HepG2 (cell line): ENCODE data around the gene PPP2R2C. TPM values are rescaled to one million over a fixed set of nuclear protein-coding genes. Genes with fewer than 3 reads are reported as not detected.

ENCODE experiments used
- ATAC-seq: fragments of 200-7000 bp; cut with Tn5 transposase; 3 replicates; pipeline ENCODE4 v1.9.1; 2020; ENCODE audit warnings: mild to moderate bottlenecking, moderate library complexity
- BruUV-seq: library from RNA; stranded (reverse); fragments of 400-500 nt; replicated peaks from 2 replicates; lab custom pipeline; 2021; lab: Mats Ljungman, UMichigan
- CTCF ChIA-PET: fragments of 300-600 bp; formaldehyde crosslinking; extraction: SDS; loops from one replicate; lab custom pipeline; 2021; ENCODE audit warnings: low total read pairs, inconsistent platforms, low intra/inter-chr PET ratio; lab: Yijun Ruan, JAX
- POLR2A ChIA-PET: fragments of 350-600 bp; sonication (Branson Sonifier 250); formaldehyde crosslinking; loops from one replicate; lab custom pipeline; 2020; ENCODE audit warnings: antibody characterized with exemption, inconsistent platforms; lab: Yijun Ruan, JAX
- DNase-seq: peaks from one replicate; pipeline ENCODE4 v3.0.0-alpha.2; 2015; ENCODE audit warnings: low spot score
- FAIRE-seq: peaks from 3 replicates; lab custom pipeline; 2011; peaks lifted over from hg19 to GRCh38; lab: Jason Lieb, UNC
- H2AFZ ChIP-seq: one replicate; pipeline ENCODE4 v1.6.1; 2011; ENCODE audit warnings: low read length, inconsistent platforms
- H3K27ac ChIP-seq: fragments of 300-600 bp; 3 replicates; pipeline ENCODE4 v1.8.0; 2011; ENCODE audit warnings: mixed run types, mild to moderate bottlenecking, mixed read lengths, low read length, inconsistent platforms; ENCODE audit not compliant: insufficient read depth; ENCODE audit errors: extremely low read length
- H3K27me3 ChIP-seq, 2 experiments: fragments of 200-600 bp in 1 of 2; 2 replicates in 1 of 2; 3 replicates in 1 of 2; pipeline versions ENCODE4 v1.6.0 to v1.8.0; 2011; ENCODE audit warnings: low read length in 2 of 2, mild to moderate bottlenecking in 2 of 2, moderate library complexity in 2 of 2, inconsistent platforms in 1 of 2; ENCODE audit not compliant: insufficient read depth in 2 of 2, control insufficient read depth in 1 of 2
- H3K36me3 ChIP-seq, 2 experiments: fragments of 200-600 bp in 1 of 2; replicated peaks in 1 of 2; 2 replicates in 1 of 2; 3 replicates in 1 of 2; pipeline versions ENCODE4 v1.5.1 to v1.8.0; 2011; ENCODE audit warnings: low read length in 2 of 2, inconsistent platforms in 1 of 2; ENCODE audit not compliant: insufficient read depth in 2 of 2, control insufficient read depth in 1 of 2
- H3K4me1 ChIP-seq: 2 replicates; pipeline ENCODE4 v1.5.1; 2012; ENCODE audit warnings: low read length, inconsistent platforms; ENCODE audit not compliant: insufficient read depth
- H3K4me2 ChIP-seq: 2 replicates; pipeline ENCODE4 v1.6.0; 2011; ENCODE audit warnings: low read depth, low read length, inconsistent platforms
- H3K4me3 ChIP-seq, 3 experiments: fragments of 200-600 bp in 1 of 3; sonication (generic), shearing (Covaris generic) in 1 of 3; replicated peaks in 1 of 3; 2 replicates each; pipeline ENCODE4 v1.5.1; 2011 to 2016; ENCODE audit warnings: low read length in 3 of 3, inconsistent platforms in 2 of 3, low read depth in 2 of 3, mild to moderate bottlenecking in 2 of 3, control low read depth in 1 of 3, mixed read lengths in 1 of 3; ENCODE audit not compliant: insufficient read depth in 1 of 3
- H3K79me2 ChIP-seq: one replicate; pipeline ENCODE4 v1.6.1; 2011; ENCODE audit warnings: low read length, inconsistent platforms; ENCODE audit not compliant: insufficient read depth
- H3K9ac ChIP-seq: 2 replicates; pipeline ENCODE4 v1.6.0; 2011; ENCODE audit warnings: mild to moderate bottlenecking, low read depth, low read length, inconsistent platforms; ENCODE audit not compliant: insufficient read depth
- H3K9me3 ChIP-seq: 2 replicates; pipeline ENCODE4 v1.5.1; 2012; ENCODE audit warnings: mild to moderate bottlenecking, low read length
- H4K20me1 ChIP-seq: 2 replicates; pipeline ENCODE4 v1.6.0; 2011; ENCODE audit warnings: inconsistent platforms, mild to moderate bottlenecking, low read length, moderate library complexity; ENCODE audit not compliant: insufficient read depth
- ATF1 ChIP-seq: IDR thresholded peaks from 2 replicates; pipeline ENCODE4 v1.6.1; 2016; ENCODE audit warnings: mild to moderate bottlenecking, control low read depth
- BATF2 ChIP-seq: sonication (generic); formaldehyde crosslinking; IDR thresholded peaks from 2 replicates; pipeline ENCODE4 v1.8.0; 2022; ENCODE audit warnings: mild to moderate bottlenecking, missing genetic modification reagents, moderate library complexity
- BCL3 ChIP-seq: sonication (generic); formaldehyde crosslinking; IDR thresholded peaks from 2 replicates; pipeline ENCODE4 v1.5.1; 2020; ENCODE audit warnings: mild to moderate bottlenecking, missing genetic modification reagents, moderate library complexity
- FLYWCH1 ChIP-seq: sonication (generic); formaldehyde crosslinking; IDR thresholded peaks from 2 replicates; pipeline ENCODE4 v1.8.1; 2023; ENCODE audit warnings: mild to moderate bottlenecking, missing genetic modification reagents
- FOXA3 ChIP-seq: IDR thresholded peaks from 2 replicates; pipeline ENCODE4 v1.6.1; 2016; ENCODE audit warnings: missing genetic modification reagents, missing compliant biosample characterization
- GABPA ChIP-seq, 2 experiments: IDR thresholded peaks; 2 replicates each; pipeline ENCODE4 v1.6.1; 2011 to 2016; ENCODE audit warnings: low read depth in 2 of 2, low read length in 1 of 2, missing biosample characterization in 1 of 2, missing genetic modification characterization in 1 of 2
- HDAC6 ChIP-seq: fragments of 200-600 bp; sonication (generic); IDR thresholded peaks from 2 replicates; pipeline ENCODE4 v1.7.0; 2017; ENCODE audit warnings: mild to moderate bottlenecking, antibody characterized with exemption, low read length, low read depth
- MXD4 ChIP-seq: IDR thresholded peaks from 2 replicates; pipeline ENCODE4 v1.6.1; 2016; ENCODE audit warnings: mild to moderate bottlenecking, missing biosample characterization, missing genetic modification reagents
- NFE2 ChIP-seq: sonication (generic); formaldehyde crosslinking; IDR thresholded peaks from 2 replicates; pipeline ENCODE4 v1.4.0; 2020; ENCODE audit warnings: missing genetic modification reagents
- PAX8 ChIP-seq: sonication (generic); formaldehyde crosslinking; IDR thresholded peaks from 2 replicates; pipeline ENCODE4 v1.8.0; 2022; ENCODE audit warnings: mild to moderate bottlenecking, missing genetic modification reagents, borderline replicate concordance
- PPARG ChIP-seq: conservative IDR thresholded peaks from 2 replicates; pipeline ENCODE4 v1.6.1; 2016; ENCODE audit warnings: missing biosample characterization, missing genetic modification reagents
- ZNF660 ChIP-seq: sonication (generic); formaldehyde crosslinking; IDR thresholded peaks from 2 replicates; pipeline ENCODE4 v1.5.1; 2020; ENCODE audit warnings: mild to moderate bottlenecking, low read depth, missing genetic modification reagents, borderline replicate concordance
- ZNF75D ChIP-seq: sonication (generic); formaldehyde crosslinking; IDR thresholded peaks from 2 replicates; pipeline ENCODE4 v1.8.1; 2023; ENCODE audit warnings: missing genetic modification reagents, mild to moderate bottlenecking, borderline replicate concordance
- WGBS: methylation state at CpG from one replicate; pipeline ENCODE4 v1.1.6; 2017; ENCODE audit warnings: low lambda C conversion rate; 5-methylcytosine and 5-hydroxymethylcytosine counted together
- in situ Hi-C: cut with HindIII; loops from 2 replicates; pipeline ENCODE4 v1.10.0; 2017; ENCODE audit warnings: low pct_unique_long_range_greater_than_20kb; ENCODE audit not compliant: extremely low pct_ligation_motif_present
- intact Hi-C: fragments of 100-400 bp; cut with micrococcal nuclease; formaldehyde crosslinking; loops from one replicate; pipeline ENCODE4 v1.10.0; 2022; ENCODE audit not compliant: unreplicated experiment
- polyA plus RNA-seq, 8 experiments: library from polyadenylated mRNA; depleted of rRNA in 3 of 8; stranded (reverse) in 7 of 8; unstranded in 1 of 8; fragments of >200 nt; fragmentation: Illumina TruSeq in 4 of 8; extraction: Trizol in 4 of 8; gene quantifications; 2 replicates each; pipeline versions ENCODE4 v1.2.1 to v1.2.3, GENCODE V29; 2011 to 2016; ENCODE audit warnings: low read depth in 4 of 8, missing spikeins in 1 of 8, mixed read lengths in 1 of 8; ENCODE audit not compliant: insufficient read depth in 1 of 8
- total RNA-seq, 5 experiments: library from RNA; depleted of rRNA; stranded (reverse); fragments of >200 nt; fragmentation: Illumina TruSeq; extraction: Trizol; gene quantifications; 2 replicates each; pipeline ENCODE4 v1.2.3, GENCODE V29; 2016; ENCODE audit warnings: low read depth in 1 of 5

PPP2R2C gene
- total and polyA plus RNA-seq, 2 of the 13 experiments (the other 11 are each of a cell fraction or from before 2014, with no cell fraction given) = 0.60 to 8.6 TPM

- CTCF ChIA-PET = no interaction called here
- Histone ChIP-seq H3K4me2 (no peak overlapping the region), H3K4me3 (no peak overlapping the region), H2AFZ (no peak overlapping the region)
- 5% methylated on average over 3 of the region's 5 CpGs for WGBS
- no peak for TF ChIP-seq BATF2 (CRISPR knock-in tag)
- no peak for TF ChIP-seq NFE2
- TF ChIP-seq GABPA (IDR thresholded peaks at IDR 0.05; ENCODE audit: low read depth, low read length) = no peak
- no peak for TF ChIP-seq GABPA (CRISPR knock-in tag; IDR thresholded peaks at IDR 0.05; ENCODE audit: low read depth)
- no peak for TF ChIP-seq HDAC6
- no peak for TF ChIP-seq BCL3 (CRISPR knock-in tag)
- no peak for TF ChIP-seq FOXA3
- no peak for TF ChIP-seq ATF1 (CRISPR knock-in tag)
- TF ChIP-seq ZNF660 (CRISPR knock-in tag) = no peak
- TF ChIP-seq PAX8 = no peak
- TF ChIP-seq ZNF75D (CRISPR knock-in tag) = no peak
- no peak for TF ChIP-seq PPARG
- TF ChIP-seq FLYWCH1 (CRISPR knock-in tag) = no peak
- TF ChIP-seq MXD4 = no peak
- TF ChIP-seq, all 625 proteins: peak for 0
- intact Hi-C loops (no loop called here), in situ Hi-C loops (no loop called here)
- no peak for DNase-seq
- Histone ChIP-seq H3K36me3 (no peaks in the 10 kb centered on the region), H3K9me3 (no peaks in the 10 kb centered on the region), H3K27ac (no peak overlapping the region), H3K9ac (no peak overlapping the region), H3K27me3 (peaks cover 11 to 84% of the 10 kb centered on the region in 2 experiments), H4K20me1 (no peaks in the 10 kb centered on the region), H3K4me1 (no peaks in the 10 kb centered on the region), H3K79me2 (no peaks in the 10 kb centered on the region)
- BruUV-seq = no TSS peak
- no peak for FAIRE-seq
- POLR2A ChIA-PET = no interaction called here
- ATAC-seq = no peak
Measured at GRCh38 chr4:6371271-6371670, 101.1 kb downstream of the PPP2R2C start.
